ENCODE measurements around the gene ARL11.

ARL11 gene

DNA sequence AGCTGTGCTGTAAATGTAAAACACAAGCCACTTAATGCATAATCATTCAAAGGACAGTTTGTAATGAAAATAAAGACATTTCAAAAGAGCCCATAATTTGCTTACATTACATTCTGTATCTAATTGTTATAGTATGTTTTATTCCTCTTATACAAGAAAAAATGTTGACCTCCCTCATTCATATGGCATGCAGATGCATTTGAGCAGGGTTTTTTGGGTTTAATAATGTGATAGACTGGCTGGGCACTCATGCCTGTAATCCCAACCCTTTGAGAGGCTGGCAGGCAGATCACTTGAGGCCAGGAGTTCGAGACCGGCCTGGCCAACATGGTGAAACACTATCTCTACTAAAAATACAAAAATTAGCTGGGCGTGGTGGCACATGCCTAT is 11.6 kb upstream of the ARL11 start:
- H3K4me3 ChIP-seq (ENCODE audit: low read depth in 1 of 2, low read length in 2 of 2) = no peak overlapping the region
- H3K27me3 ChIP-seq (ENCODE audit: low read depth, low read length) = no peaks in the 10 kb centered on the region
- no peaks in the 10 kb centered on the region for H3K9me3 ChIP-seq (ENCODE audit: control insufficient read depth in 1 of 2, low read length in 2 of 2)
- H3K27ac ChIP-seq (ENCODE audit: low read length) = no peak overlapping the region
- H3K4me1 ChIP-seq (ENCODE audit: control insufficient read depth in 1 of 2, insufficient read depth in 2 of 2, low read length in 2 of 2) = no peaks in the 10 kb centered on the region
- no peaks in the 10 kb centered on the region for H3K36me3 ChIP-seq (ENCODE audit: control insufficient read depth in 1 of 2, insufficient read depth in 2 of 2, low read length in 2 of 2)

DNA sequence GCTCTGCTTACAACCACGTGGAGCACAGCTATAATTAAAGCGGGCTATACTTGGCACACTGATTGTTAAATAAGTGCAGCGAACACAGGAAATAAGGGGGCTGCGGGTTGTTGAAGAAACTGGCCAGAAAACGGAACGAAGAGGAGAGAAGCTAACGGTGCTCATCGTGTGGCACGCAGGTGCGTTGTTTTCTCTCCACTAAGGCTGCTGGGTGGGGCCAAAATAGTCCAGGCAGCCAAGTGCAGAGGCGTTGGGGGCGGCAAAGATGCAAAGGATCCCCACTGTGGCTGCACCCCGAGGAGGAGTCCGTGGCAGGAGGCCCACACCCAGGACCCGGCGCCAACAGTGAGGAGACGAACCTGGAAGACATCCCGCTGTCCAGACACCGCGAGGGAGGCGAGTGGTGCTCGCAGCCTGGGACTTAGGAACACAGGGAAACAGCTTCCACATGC is 8.1 kb upstream of the ARL11 start:
- Histone ChIP-seq H3K4me1 (ENCODE audit: control insufficient read depth in 1 of 2, insufficient read depth in 2 of 2, low read length in 2 of 2) (no peaks in the 10 kb centered on the region), H3K9me3 (ENCODE audit: control insufficient read depth in 1 of 2, low read length in 2 of 2) (no peaks in the 10 kb centered on the region), H3K27me3 (ENCODE audit: low read depth, low read length) (no peaks in the 10 kb centered on the region), H3K4me3 (ENCODE audit: low read depth in 1 of 2, low read length in 2 of 2) (no peak overlapping the region), H3K36me3 (ENCODE audit: control insufficient read depth in 1 of 2, insufficient read depth in 2 of 2, low read length in 2 of 2) (no peaks in the 10 kb centered on the region), H3K27ac (ENCODE audit: low read length) (no peak overlapping the region)

DNA sequence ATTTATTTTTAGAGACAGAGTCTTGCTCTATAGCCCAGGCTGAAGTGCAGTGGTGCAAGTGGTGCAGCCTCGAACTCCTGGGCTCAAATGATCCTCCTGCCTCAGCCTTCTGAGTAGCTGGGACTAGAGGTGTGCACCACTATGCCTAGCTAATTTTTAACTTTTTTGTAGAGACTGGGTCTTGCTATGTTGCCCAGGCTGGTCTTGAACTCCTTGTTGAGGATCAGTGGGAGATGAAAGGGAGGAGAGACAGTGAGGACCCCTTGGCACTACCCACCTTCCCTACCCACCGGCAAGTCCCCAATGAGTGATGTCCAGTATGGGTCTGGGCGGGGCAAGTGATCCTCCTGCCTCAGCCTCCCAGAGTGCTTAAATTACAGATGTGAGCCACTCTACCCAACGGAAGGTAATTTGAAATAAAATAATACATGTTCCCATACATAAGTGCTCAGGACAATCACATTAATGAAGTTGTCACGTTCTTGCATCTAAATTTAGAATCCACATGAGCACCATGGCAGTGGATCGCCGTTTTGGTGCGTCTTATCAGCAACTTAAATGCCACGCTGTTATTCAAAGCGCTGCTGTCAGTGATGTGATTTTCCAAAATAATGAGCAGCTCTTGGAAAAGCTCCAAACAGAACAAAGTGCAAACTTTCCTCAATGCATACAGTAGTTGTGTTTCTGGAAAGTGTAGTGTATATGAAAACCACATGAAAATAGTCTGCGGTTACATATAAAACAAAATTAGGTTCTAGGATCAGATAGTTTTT is 5.9 kb upstream of the ARL11 start:
- H3K27me3 ChIP-seq (ENCODE audit: low read depth, low read length) = no peaks in the 10 kb centered on the region
- H3K9me3 ChIP-seq (ENCODE audit: control insufficient read depth in 1 of 2, low read length in 2 of 2) = no peaks in the 10 kb centered on the region
- H3K4me3 ChIP-seq (ENCODE audit: low read depth in 1 of 2, low read length in 2 of 2) = no peak overlapping the region
- no peaks in the 10 kb centered on the region for H3K4me1 ChIP-seq (ENCODE audit: control insufficient read depth in 1 of 2, insufficient read depth in 2 of 2, low read length in 2 of 2)
- H3K36me3 ChIP-seq (ENCODE audit: control insufficient read depth in 1 of 2, insufficient read depth in 2 of 2, low read length in 2 of 2) = no peaks in the 10 kb centered on the region
- no peak overlapping the region for H3K27ac ChIP-seq (ENCODE audit: low read length)

DNA sequence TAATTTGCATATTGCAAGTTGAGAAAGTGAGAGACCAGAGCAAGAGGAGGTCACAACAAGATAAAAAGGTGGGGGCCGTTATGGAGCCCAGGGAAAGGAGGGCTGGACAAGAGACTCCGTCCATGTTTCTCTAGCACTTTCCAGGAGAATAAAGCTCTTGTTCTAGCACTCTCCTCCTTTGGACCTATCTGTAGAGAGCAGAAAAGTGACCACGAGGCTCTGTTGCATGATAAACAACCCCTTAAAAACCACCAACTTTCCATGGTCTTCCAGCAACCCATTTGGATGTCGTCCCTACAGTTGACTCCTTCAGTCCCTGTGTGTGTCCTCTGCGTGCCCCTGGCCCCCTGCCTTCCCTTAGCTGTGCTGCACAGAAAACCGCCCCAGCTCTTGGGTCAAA is 4.1 kb upstream of the ARL11 start:
- Histone ChIP-seq H3K27ac (ENCODE audit: low read length) (no peak overlapping the region), H3K9me3 (ENCODE audit: control insufficient read depth in 1 of 2, low read length in 2 of 2) (no peaks in the 10 kb centered on the region), H3K4me1 (ENCODE audit: control insufficient read depth in 1 of 2, insufficient read depth in 2 of 2, low read length in 2 of 2) (no peaks in the 10 kb centered on the region), H3K36me3 (ENCODE audit: control insufficient read depth in 1 of 2, insufficient read depth in 2 of 2, low read length in 2 of 2) (no peaks in the 10 kb centered on the region), H3K27me3 (ENCODE audit: low read depth, low read length) (no peaks in the 10 kb centered on the region), H3K4me3 (ENCODE audit: low read depth in 1 of 2, low read length in 2 of 2) (no peak overlapping the region)

DNA sequence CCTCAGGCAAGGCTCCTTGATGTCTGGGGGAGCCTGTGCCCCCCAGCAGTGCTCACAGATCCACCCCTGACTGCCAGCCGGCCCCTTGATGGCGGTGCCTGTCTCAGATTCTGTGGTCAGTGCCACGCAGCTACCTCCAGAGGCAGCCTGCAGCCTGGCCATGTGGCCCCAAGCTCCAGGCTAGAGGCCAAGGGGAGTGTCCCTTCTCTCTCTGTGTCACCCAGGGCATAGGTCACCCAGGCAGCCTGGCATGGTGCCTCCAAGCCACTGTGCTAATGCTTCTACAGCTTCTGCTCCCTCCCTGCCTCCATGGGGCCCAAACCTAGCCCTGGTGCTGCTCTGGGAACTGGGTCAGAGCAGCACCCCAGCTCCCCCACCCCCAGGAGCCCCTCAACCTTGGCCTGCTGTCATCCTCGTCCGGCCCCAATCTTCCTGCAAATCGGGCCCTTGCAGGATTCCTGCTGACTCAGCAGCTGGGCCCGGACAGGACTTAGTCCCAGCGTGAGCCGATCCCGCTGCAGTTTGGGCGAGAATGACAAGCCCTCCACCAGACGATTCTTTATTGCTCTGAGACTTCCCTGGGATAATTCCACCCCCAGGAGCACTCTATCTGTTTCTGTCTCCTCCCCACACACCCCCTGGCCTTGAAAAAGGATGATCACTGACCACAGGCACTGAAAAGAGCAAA is 2.8 kb upstream of the ARL11 start:
- Histone ChIP-seq H3K27me3 (ENCODE audit: low read depth, low read length) (no peaks in the 10 kb centered on the region), H3K9me3 (ENCODE audit: control insufficient read depth in 1 of 2, low read length in 2 of 2) (no peaks in the 10 kb centered on the region), H3K4me1 (ENCODE audit: control insufficient read depth in 1 of 2, insufficient read depth in 2 of 2, low read length in 2 of 2) (peaks cover 0 to 4% of the 10 kb centered on the region in 2 donors), H3K27ac (ENCODE audit: low read length) (no peak overlapping the region), H3K4me3 (ENCODE audit: low read depth in 1 of 2, low read length in 2 of 2) (no peak overlapping the region), H3K36me3 (ENCODE audit: control insufficient read depth in 1 of 2, insufficient read depth in 2 of 2, low read length in 2 of 2) (no peaks in the 10 kb centered on the region)

DNA sequence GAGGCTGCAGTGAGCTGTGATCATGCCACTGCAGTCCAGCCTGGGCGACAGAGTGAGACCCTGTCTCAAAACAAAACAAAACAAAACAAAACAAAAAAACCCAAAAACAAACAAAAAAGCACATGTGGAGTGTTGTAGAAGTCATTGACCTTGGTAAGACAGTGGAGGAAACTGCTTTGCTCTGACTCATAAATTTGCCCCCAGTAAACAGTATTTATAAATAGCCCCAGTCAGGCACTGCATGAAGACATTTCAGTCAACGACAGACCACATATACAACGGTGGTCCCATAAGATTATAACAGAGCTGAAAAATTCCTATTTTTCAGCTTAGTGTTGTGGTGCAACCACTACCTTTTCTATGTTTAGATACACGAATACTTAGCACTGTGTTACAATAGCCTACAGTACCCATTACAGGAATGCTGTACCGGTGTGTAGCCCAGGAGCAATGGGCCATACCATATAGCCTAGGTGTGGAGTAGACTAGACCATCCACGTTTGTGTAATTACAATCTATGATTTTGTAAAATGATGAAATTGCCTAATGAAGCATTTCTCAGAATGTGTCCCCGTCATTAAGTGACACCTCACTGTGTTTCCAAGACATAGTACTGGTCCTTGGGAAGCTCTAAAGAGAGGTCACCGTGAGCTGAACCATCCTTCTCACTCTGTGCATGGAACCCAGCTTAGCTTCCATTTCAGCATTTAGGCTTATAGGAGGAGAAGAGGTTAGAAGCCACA is 1.1 kb downstream of the ARL11 start:
- Histone ChIP-seq H3K27ac (ENCODE audit: low read length) (no peak overlapping the region), H3K9me3 (ENCODE audit: control insufficient read depth in 1 of 2, low read length in 2 of 2) (no peaks in the 10 kb centered on the region), H3K4me1 (ENCODE audit: control insufficient read depth in 1 of 2, insufficient read depth in 2 of 2, low read length in 2 of 2) (peaks cover 0 to 4% of the 10 kb centered on the region in 2 donors), H3K4me3 (ENCODE audit: low read depth in 1 of 2, low read length in 2 of 2) (no peak overlapping the region), H3K36me3 (ENCODE audit: control insufficient read depth in 1 of 2, insufficient read depth in 2 of 2, low read length in 2 of 2) (no peaks in the 10 kb centered on the region), H3K27me3 (ENCODE audit: low read depth, low read length) (no peaks in the 10 kb centered on the region)

DNA sequence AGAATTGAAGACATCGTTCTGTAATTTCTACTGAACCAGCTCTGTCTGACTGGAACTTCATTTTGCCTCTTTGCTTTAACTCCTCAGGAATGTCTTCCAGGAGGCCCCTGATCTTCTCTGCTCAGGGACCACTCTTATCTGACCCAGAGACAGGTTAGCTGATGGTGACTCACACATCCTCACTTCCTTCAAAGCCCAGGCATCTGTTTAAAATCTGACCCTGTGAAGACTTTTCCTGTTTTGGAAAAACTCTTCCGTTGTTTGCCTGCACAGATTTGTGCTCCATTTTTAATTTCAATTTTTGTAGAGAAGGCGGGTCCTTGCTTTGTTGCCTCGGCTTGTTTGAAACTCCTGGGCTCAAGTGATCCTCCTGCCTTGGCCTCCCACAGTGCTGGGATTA is 1.6 kb downstream of the ARL11 start:
- no peak overlapping the region for H3K27ac ChIP-seq (ENCODE audit: low read length)
- no peaks in the 10 kb centered on the region for H3K36me3 ChIP-seq (ENCODE audit: control insufficient read depth in 1 of 2, insufficient read depth in 2 of 2, low read length in 2 of 2)
- no peak overlapping the region for H3K4me3 ChIP-seq (ENCODE audit: low read depth in 1 of 2, low read length in 2 of 2)
- H3K27me3 ChIP-seq (ENCODE audit: low read depth, low read length) = no peaks in the 10 kb centered on the region
- H3K9me3 ChIP-seq (ENCODE audit: control insufficient read depth in 1 of 2, low read length in 2 of 2) = no peaks in the 10 kb centered on the region
- peaks cover 0 to 4% of the 10 kb centered on the region in 2 donors for H3K4me1 ChIP-seq (ENCODE audit: control insufficient read depth in 1 of 2, insufficient read depth in 2 of 2, low read length in 2 of 2)

DNA sequence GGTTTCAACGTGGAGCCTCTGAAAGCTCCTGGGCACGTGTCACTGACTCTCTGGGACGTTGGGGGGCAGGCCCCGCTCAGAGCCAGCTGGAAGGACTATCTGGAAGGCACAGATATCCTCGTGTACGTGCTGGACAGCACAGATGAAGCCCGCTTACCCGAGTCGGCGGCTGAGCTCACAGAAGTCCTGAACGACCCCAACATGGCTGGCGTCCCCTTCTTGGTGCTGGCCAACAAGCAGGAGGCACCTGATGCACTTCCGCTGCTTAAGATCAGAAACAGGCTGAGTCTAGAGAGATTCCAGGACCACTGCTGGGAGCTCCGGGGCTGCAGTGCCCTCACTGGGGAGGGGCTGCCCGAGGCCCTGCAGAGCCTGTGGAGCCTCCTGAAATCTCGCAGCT is 2.3 kb downstream of the ARL11 start:
- no peaks in the 10 kb centered on the region for H3K36me3 ChIP-seq (ENCODE audit: control insufficient read depth in 1 of 2, insufficient read depth in 2 of 2, low read length in 2 of 2)
- no peak overlapping the region for H3K27ac ChIP-seq (ENCODE audit: low read length)
- no peak overlapping the region for H3K4me3 ChIP-seq (ENCODE audit: low read depth in 1 of 2, low read length in 2 of 2)
- H3K27me3 ChIP-seq (ENCODE audit: low read depth, low read length) = no peaks in the 10 kb centered on the region
- no peaks in the 10 kb centered on the region for H3K9me3 ChIP-seq (ENCODE audit: control insufficient read depth in 1 of 2, low read length in 2 of 2)
- peaks cover 0 to 4% of the 10 kb centered on the region in 2 donors for H3K4me1 ChIP-seq (ENCODE audit: control insufficient read depth in 1 of 2, insufficient read depth in 2 of 2, low read length in 2 of 2)

DNA sequence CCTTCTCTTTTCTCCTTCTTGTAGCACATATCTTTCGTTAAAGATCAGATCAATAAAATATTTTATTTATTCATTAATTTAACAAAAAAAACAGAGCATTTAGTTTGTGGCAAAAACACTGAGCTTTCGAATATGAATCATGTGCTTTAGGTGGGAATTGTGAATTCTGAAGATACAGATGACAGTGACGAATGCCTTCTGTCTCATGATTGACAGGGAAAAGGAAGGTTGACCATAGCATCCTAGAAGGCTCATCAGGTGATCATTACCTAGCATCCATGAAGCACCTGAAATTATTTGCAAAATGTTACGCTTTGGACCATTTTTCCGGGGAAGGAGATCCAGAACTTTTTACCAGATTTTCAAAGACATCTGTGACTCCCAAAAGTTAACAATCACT is 3.8 kb downstream of the ARL11 start:
- Histone ChIP-seq H3K27ac (ENCODE audit: low read length) (no peak overlapping the region), H3K4me1 (ENCODE audit: control insufficient read depth in 1 of 2, insufficient read depth in 2 of 2, low read length in 2 of 2) (peaks cover 0 to 4% of the 10 kb centered on the region in 2 donors), H3K9me3 (ENCODE audit: control insufficient read depth in 1 of 2, low read length in 2 of 2) (no peaks in the 10 kb centered on the region), H3K27me3 (ENCODE audit: low read depth, low read length) (no peaks in the 10 kb centered on the region), H3K36me3 (ENCODE audit: control insufficient read depth in 1 of 2, insufficient read depth in 2 of 2, low read length in 2 of 2) (no peaks in the 10 kb centered on the region), H3K4me3 (ENCODE audit: low read depth in 1 of 2, low read length in 2 of 2) (no peak overlapping the region)

DNA sequence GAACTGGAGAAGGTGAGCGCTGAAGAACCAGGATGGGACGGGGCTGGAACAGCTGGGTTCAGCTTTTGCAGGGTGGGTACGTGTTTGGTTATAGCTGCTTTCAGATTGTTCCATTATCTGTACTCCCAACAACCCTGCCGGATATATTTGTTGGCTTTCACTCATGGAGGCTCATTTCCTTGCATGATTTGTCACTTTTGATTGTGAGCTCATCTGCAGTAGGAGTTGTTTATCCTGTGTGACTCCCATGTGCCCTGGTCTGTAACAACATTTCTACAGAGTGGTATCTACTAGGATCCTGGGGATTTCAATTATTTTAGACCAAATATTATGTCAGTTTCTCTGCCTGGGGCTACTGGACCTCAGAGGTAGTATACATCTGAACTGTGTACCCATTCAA is 5.4 kb downstream of the ARL11 start:
- no peak overlapping the region for H3K4me3 ChIP-seq (ENCODE audit: low read depth in 1 of 2, low read length in 2 of 2)
- H3K9me3 ChIP-seq (ENCODE audit: control insufficient read depth in 1 of 2, low read length in 2 of 2) = no peaks in the 10 kb centered on the region
- H3K4me1 ChIP-seq (ENCODE audit: control insufficient read depth in 1 of 2, insufficient read depth in 2 of 2, low read length in 2 of 2) = peaks cover 0 to 4% of the 10 kb centered on the region in 2 donors
- no peak overlapping the region for H3K27ac ChIP-seq (ENCODE audit: low read length)
- H3K27me3 ChIP-seq (ENCODE audit: low read depth, low read length) = no peaks in the 10 kb centered on the region
- no peaks in the 10 kb centered on the region for H3K36me3 ChIP-seq (ENCODE audit: control insufficient read depth in 1 of 2, insufficient read depth in 2 of 2, low read length in 2 of 2)

DNA sequence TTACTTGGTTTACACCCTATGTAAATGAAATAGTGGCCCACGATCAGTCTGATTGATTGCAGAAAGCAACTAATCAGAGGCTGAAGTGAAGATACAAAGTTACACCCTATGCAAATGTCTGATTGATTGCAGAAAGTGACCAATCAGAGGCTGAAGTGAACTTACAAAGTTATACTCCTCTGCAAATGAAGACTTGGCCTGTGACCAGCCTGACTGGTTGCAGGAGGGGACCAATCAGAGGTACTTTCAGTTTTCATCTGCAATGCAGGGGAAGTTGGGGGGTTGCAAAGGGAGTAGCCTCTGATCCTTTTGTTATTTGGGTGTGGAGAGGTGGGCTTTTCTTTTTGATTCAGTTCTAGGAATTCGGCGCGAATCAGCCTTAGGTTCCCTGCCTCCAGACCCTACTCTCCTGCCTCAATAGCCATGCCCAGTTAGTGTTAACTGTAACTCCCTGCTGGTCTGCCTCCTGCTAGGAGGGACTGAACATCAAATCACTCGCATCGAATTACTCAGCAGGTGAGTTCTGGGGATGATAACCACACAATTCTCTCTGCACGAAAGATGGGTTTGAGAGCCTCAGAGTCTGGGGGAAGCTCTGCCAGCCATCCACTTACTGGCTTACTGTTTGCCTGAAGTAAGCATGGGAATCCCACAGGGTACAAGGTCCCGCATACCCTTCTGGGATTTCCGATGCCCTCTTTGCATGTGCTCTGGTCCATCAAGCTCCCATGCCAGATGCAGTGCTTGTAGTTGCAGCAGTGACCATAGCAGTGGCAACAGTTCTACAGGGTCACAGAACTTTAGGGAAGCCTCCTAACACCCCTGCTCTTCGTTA is 7.5 kb downstream of the ARL11 start:
- Histone ChIP-seq H3K4me1 (ENCODE audit: control insufficient read depth in 1 of 2, insufficient read depth in 2 of 2, low read length in 2 of 2) (no peaks in the 10 kb centered on the region), H3K27me3 (ENCODE audit: low read depth, low read length) (no peaks in the 10 kb centered on the region), H3K9me3 (ENCODE audit: control insufficient read depth in 1 of 2, low read length in 2 of 2) (no peaks in the 10 kb centered on the region), H3K27ac (ENCODE audit: low read length) (no peak overlapping the region), H3K36me3 (ENCODE audit: control insufficient read depth in 1 of 2, insufficient read depth in 2 of 2, low read length in 2 of 2) (no peaks in the 10 kb centered on the region), H3K4me3 (ENCODE audit: low read depth in 1 of 2, low read length in 2 of 2) (peak overlapping the region; percentile 21 to 48)
